B cell (primary cell): ENCODE measurements around the gene SYNGR3. TPM values are rescaled to one million over a fixed set of nuclear protein-coding genes. Genes with fewer than 3 reads are reported as not detected.
A peak's percentile ranks its signal among the peaks of the same experiment; 100 is the strongest.

Source experiments
- ATAC-seq: fragments of 200-7000 bp; cut with Tn5 transposase; one replicate; pipeline ENCODE4 v1.10.0; 2021; ENCODE audit warnings: low read depth, mild to moderate bottlenecking, moderate number of reproducible peaks, moderate library complexity
- CTCF ChIA-PET: fragments of 350-600 bp; sonication (Branson Sonifier 250); formaldehyde crosslinking; loops from one replicate; lab custom pipeline; 2021; ENCODE audit warnings: antibody characterized with exemption, inconsistent platforms; lab: Charles Lee
- POLR2A ChIA-PET: fragments of 350-600 bp; sonication (Branson Sonifier 250); formaldehyde crosslinking; loops from one replicate; lab custom pipeline; 2021; ENCODE audit warnings: antibody characterized with exemption; lab: Charles Lee
- DNase-seq: peaks from one replicate; pipeline ENCODE4 v3.0.0; 2013
- H2AFZ ChIP-seq: 2 replicates; pipeline ENCODE4 v1.6.1; 2012; ENCODE audit warnings: mild to moderate bottlenecking, low read depth, low read length; ENCODE audit not compliant: insufficient read depth, poor library complexity, severe bottlenecking
- H3K27ac ChIP-seq, 2 donors: 1 replicate in 1 of 2; 2 replicates in 1 of 2; pipeline ENCODE4 v1.5.1; 2012 to 2013; ENCODE audit warnings: low read length in 2 of 2, mild to moderate bottlenecking in 2 of 2, moderate library complexity in 1 of 2
- H3K27me3 ChIP-seq, 4 experiments: fragments of 200-600 bp in 1 of 4; sonication (generic) in 1 of 4; replicated peaks in 1 of 4; 1 replicate in 2 of 4; 2 replicates in 2 of 4; pipeline versions ENCODE4 v1.6.1 to v1.7.0; 2013 to 2016; ENCODE audit warnings: low read length in 3 of 4, mild to moderate bottlenecking in 2 of 4, mixed read lengths in 1 of 4, moderate library complexity in 1 of 4; ENCODE audit not compliant: insufficient read depth in 4 of 4, control insufficient read depth in 3 of 4; ENCODE audit errors: control extremely low read depth in 1 of 4
- H3K36me3 ChIP-seq, 2 experiments: replicated peaks in 1 of 2; 1 replicate in 1 of 2; 2 replicates in 1 of 2; pipeline versions ENCODE4 v1.6.1 to v1.7.1; 2013; ENCODE audit warnings: low read length in 1 of 2; ENCODE audit not compliant: insufficient read depth in 2 of 2, control insufficient read depth in 1 of 2; ENCODE audit errors: control extremely low read depth in 1 of 2, extremely low read depth in 1 of 2
- H3K4me1 ChIP-seq, 2 donors: fragments of 200-600 bp in 1 of 2; sonication (generic) in 1 of 2; 1 replicate in 1 of 2; 2 replicates in 1 of 2; pipeline versions ENCODE4 v1.5.1 to v1.6.1; 2013 to 2017; ENCODE audit warnings: low read length in 2 of 2; ENCODE audit not compliant: control insufficient read depth in 2 of 2, insufficient read depth in 2 of 2
- H3K4me2 ChIP-seq: replicated peaks from 2 replicates; pipeline ENCODE3; 2012; ENCODE audit warnings: mild to moderate bottlenecking, low read depth, low read length; ENCODE audit not compliant: poor library complexity, severe bottlenecking
- H3K4me3 ChIP-seq, 5 experiments: fragments of 200-600 bp in 1 of 5; sonication (generic) in 1 of 5; 1 replicate in 3 of 5; 2 replicates in 2 of 5; pipeline versions ENCODE4 v1.5.1 to v1.7.0; 2011 to 2016; ENCODE audit warnings: low read length in 4 of 5, mild to moderate bottlenecking in 4 of 5, low read depth in 2 of 5, control low read depth in 1 of 5, moderate library complexity in 1 of 5; ENCODE audit not compliant: insufficient read depth in 1 of 5; ENCODE audit errors: control extremely low read depth in 1 of 5, extremely low read depth in 1 of 5
- H3K79me2 ChIP-seq: fragments of 200-600 bp; sonication (generic); one replicate; pipeline ENCODE4 v1.6.0; 2016; ENCODE audit warnings: low read length; ENCODE audit not compliant: control insufficient read depth, insufficient read depth
- H3K9ac ChIP-seq: fragments of 200-600 bp; sonication (generic); 2 replicates; pipeline ENCODE4 v1.6.1; 2017; ENCODE audit warnings: mild to moderate bottlenecking, low read length, moderate library complexity
- H3K9me3 ChIP-seq, 3 donors: one replicate each; pipeline versions ENCODE4 v1.6.1 to v1.7.1; 2013; ENCODE audit warnings: low read length in 2 of 3; ENCODE audit not compliant: control insufficient read depth in 2 of 3, insufficient read depth in 1 of 3; ENCODE audit errors: control extremely low read depth in 1 of 3
- H4K20me1 ChIP-seq: 2 replicates; pipeline ENCODE4 v1.6.0; 2012; ENCODE audit warnings: mild to moderate bottlenecking, low read length; ENCODE audit not compliant: insufficient read depth, control insufficient read depth, poor library complexity, severe bottlenecking
- H3K27ac Mint-ChIP-seq: one replicate; pipeline ENCODE4 v1.8.0; 2021; ENCODE audit warnings: mixed read lengths
- H3K27me3 Mint-ChIP-seq: one replicate; pipeline ENCODE4 v1.8.0; 2021; ENCODE audit warnings: mixed read lengths
- H3K4me1 Mint-ChIP-seq: one replicate; pipeline ENCODE4 v1.8.0; 2021; ENCODE audit warnings: mixed read lengths
- H3K4me3 Mint-ChIP-seq: one replicate; pipeline ENCODE4 v1.8.0; 2021; ENCODE audit warnings: mixed read lengths
- H3K9me3 Mint-ChIP-seq: one replicate; pipeline ENCODE4 v1.8.0; 2022; ENCODE audit warnings: mixed read lengths; ENCODE audit not compliant: insufficient read depth
- CTCF ChIP-seq: fragments of 200-600 bp; IDR thresholded peaks from one replicate; pipeline ENCODE4 v1.8.0; 2022; ENCODE audit warnings: antibody characterized with exemption, mild to moderate bottlenecking
- EZH2 ChIP-seq: IDR thresholded peaks from 2 replicates; pipeline ENCODE4 v1.6.1; 2012; ENCODE audit warnings: borderline replicate concordance, low read depth, mild to moderate bottlenecking, moderate library complexity, low read length; ENCODE audit not compliant: insufficient read depth, poor library complexity, severe bottlenecking
- WGBS: methylation state at CpG from one replicate; pipeline ENCODE4 v1.1.5; 2013; ENCODE audit warnings: missing lambda C conversion rate; ENCODE audit not compliant: insufficient coverage; 5-methylcytosine and 5-hydroxymethylcytosine counted together
- intact Hi-C: fragments of 100-400 bp; cut with micrococcal nuclease; formaldehyde crosslinking; loops from one replicate; pipeline ENCODE4 v1.10.0; 2022
- polyA plus RNA-seq: library from polyadenylated mRNA; depleted of rRNA; stranded (reverse); fragments of >200 nt; gene quantifications from 2 replicates; pipeline ENCODE4 v1.2.3, GENCODE V29; 2012
- total RNA-seq, 2 donors: library from RNA; stranded (reverse); fragments of 120-200 nt in 1 of 2; gene quantifications; 1 replicate in 1 of 2; 2 replicates in 1 of 2; pipeline versions ENCODE4 v1.2.3 to v1.2.4, GENCODE V29; 2013 to 2022

SYNGR3 gene
- total and polyA plus RNA-seq, 2 donors (not counting 1 experiment from before 2014, with no cell fraction given): 19.5 to 19.8 TPM

- H3K79me2 ChIP-seq: no peaks in the 10 kb centered on the region
- 20% methylated on average over 16 of the region's 19 CpGs for WGBS
- H3K4me3 ChIP-seq: peak overlapping the region in 4 of 5 experiments; percentile 57 to 78 (median 64)
- Mint-ChIP-seq H3K9me3 (no peaks in the 10 kb centered on the region), H3K4me3 (peak overlapping the region; percentile 88), H3K27ac (peak overlapping the region; percentile 46), H3K27me3 (peaks cover 6% of the 10 kb centered on the region), H3K4me1 (peaks cover 22% of the 10 kb centered on the region)
- H3K27me3 ChIP-seq: peaks cover 0 to 45% (median 19%) of the 10 kb centered on the region in 4 experiments
- H3K27ac ChIP-seq: no peak overlapping the region
- CTCF ChIA-PET: interaction anchor here (0.9 to 1.4 kb wide), 2 partner anchors 11 to 157 kb away, joined by 4 to 6 read pairs; partner anchors contain the start of gene TBL3
- H3K9ac ChIP-seq: peak overlapping the region; percentile 76
- peaks cover 0 to 15% of the 10 kb centered on the region in 2 experiments for H3K36me3 ChIP-seq
- H3K9me3 ChIP-seq: peaks cover 0 to 4% (median 0%) of the 10 kb centered on the region in 3 donors
- peak overlapping the region; percentile 98 for H3K4me2 ChIP-seq
- POLR2A ChIA-PET: interaction anchor here (0.6 to 3.5 kb wide), 4 partner anchors 9 to 1254 kb away, joined by 4 to 15 read pairs (median 6); partner anchors contain the start of genes RPS2 and TBL3
- no peak for ATAC-seq
- intact Hi-C loops: loop anchor here (1.0 kb wide), 2 partner anchors 8 to 11 kb away; partner anchors contain the start of gene TBL3
- no peak for TF ChIP-seq CTCF
- TF ChIP-seq EZH2: no peak
- H3K4me1 ChIP-seq: peaks cover 16 to 35% of the 10 kb centered on the region in 2 donors
- DNase-seq: no peak
- H2AFZ ChIP-seq: peak overlapping the region; percentile 88
- no peaks in the 10 kb centered on the region for H4K20me1 ChIP-seq
Measured at GRCh38 chr16:1982991-1983543, 6.7 kb upstream of the SYNGR3 start.
